Endodermal cell (in vitro differentiated cells): ENCODE results near the gene TLE2. TPM values are rescaled to one million over a fixed set of nuclear protein-coding genes. Genes with fewer than 3 reads are reported as not detected.

Experiments
- DNase-seq: peaks from one replicate; pipeline ENCODE4 v3.0.0-alpha.2; 2017
- H3K27ac ChIP-seq: 2 replicates; pipeline ENCODE4 v1.5.1; 2013; ENCODE audit warnings: mild to moderate bottlenecking, low read depth, low read length, moderate library complexity
- H3K27me3 ChIP-seq: 2 replicates; pipeline ENCODE4 v1.6.1; 2013; ENCODE audit warnings: mild to moderate bottlenecking, low read length, moderate library complexity; ENCODE audit not compliant: insufficient read depth, control insufficient read depth, poor library complexity, severe bottlenecking
- H3K36me3 ChIP-seq: 2 replicates; pipeline ENCODE4 v1.7.0; 2013; ENCODE audit warnings: mild to moderate bottlenecking, low read length, moderate library complexity; ENCODE audit not compliant: control insufficient read depth, insufficient read depth
- H3K4me1 ChIP-seq: one replicate; pipeline ENCODE4 v1.7.0; 2013; ENCODE audit warnings: low read length; ENCODE audit not compliant: control insufficient read depth, insufficient read depth
- H3K4me3 ChIP-seq: 2 replicates; pipeline ENCODE4 v1.5.1; 2013; ENCODE audit warnings: mild to moderate bottlenecking, low read length, moderate library complexity
- H3K9ac ChIP-seq: 2 replicates; pipeline ENCODE4 v1.6.1; 2013; ENCODE audit warnings: mild to moderate bottlenecking, low read length, moderate library complexity; ENCODE audit not compliant: poor library complexity, severe bottlenecking; ENCODE audit errors: extremely low read depth
- H3K9me3 ChIP-seq: 2 replicates; pipeline ENCODE4 v1.6.1; 2013; ENCODE audit warnings: mild to moderate bottlenecking, low read length, moderate library complexity; ENCODE audit not compliant: control insufficient read depth
- H3K27ac Mint-ChIP-seq: 2 replicates; pipeline ENCODE4 v1.8.0; 2020; ENCODE audit warnings: mixed read lengths
- H3K27me3 Mint-ChIP-seq: 2 replicates; pipeline ENCODE4 v1.8.0; 2021; ENCODE audit warnings: mild to moderate bottlenecking, mixed read lengths; ENCODE audit not compliant: insufficient read depth
- H3K36me3 Mint-ChIP-seq: 2 replicates; pipeline ENCODE4 v1.8.0; 2020; ENCODE audit warnings: low read depth, mixed read lengths
- H3K4me1 Mint-ChIP-seq: 2 replicates; pipeline ENCODE4 v1.8.0; 2020; ENCODE audit warnings: mixed read lengths
- H3K4me3 Mint-ChIP-seq: 2 replicates; pipeline ENCODE4 v1.8.0; 2020; ENCODE audit warnings: mild to moderate bottlenecking, moderate library complexity, mixed read lengths
- H3K9me3 Mint-ChIP-seq: 2 replicates; pipeline ENCODE4 v1.8.0; 2020; ENCODE audit warnings: mild to moderate bottlenecking, mixed read lengths
- CTCF ChIP-seq: fragments of 200-600 bp; sonication (generic); conservative IDR thresholded peaks from 2 replicates; pipeline ENCODE4 v1.5.0; 2021; ENCODE audit warnings: antibody characterized with exemption, mild to moderate bottlenecking
- WGBS, 2 experiments: methylation state at CpG; one replicate each; pipeline versions ENCODE4 v1.1.5 to v1.1.7; 2013; ENCODE audit warnings: missing lambda C conversion rate in 2 of 2, mixed read lengths in 1 of 2; ENCODE audit not compliant: insufficient coverage in 1 of 2, insufficient read length in 1 of 2; 5-methylcytosine and 5-hydroxymethylcytosine counted together
- total RNA-seq, 2 donors: library from RNA; stranded (reverse); fragmentation: NEBNext Ultra II Directional in 1 of 2; extraction: Animal tissue kit (Norgen Biotek cat#: 25700) in 1 of 2; gene quantifications; 2 replicates in 1 of 2; 3 replicates in 1 of 2; pipeline ENCODE4 v1.2.1, GENCODE V29; 2021

Gene TLE2
- total RNA-seq, 2 donors from 2014 or later, result 75.0 to 80.3 TPM

- DNase-seq, result no peak
- Histone ChIP-seq H3K4me3 (no peak overlapping the region), H3K27ac (no peak overlapping the region), H3K9me3 (no peaks in the 10 kb centered on the region), H3K9ac (no peak overlapping the region), H3K27me3 (no peaks in the 10 kb centered on the region), H3K4me1 (no peaks in the 10 kb centered on the region), H3K36me3 (peaks cover 8% of the 10 kb centered on the region)
- TF ChIP-seq CTCF, result no peak
- Mint-ChIP-seq H3K27ac (peak overlapping the region; percentile 12), H3K4me1 (peaks cover 9% of the 10 kb centered on the region), H3K27me3 (peaks cover 3% of the 10 kb centered on the region), H3K36me3 (peaks cover 9% of the 10 kb centered on the region), H3K9me3 (no peaks in the 10 kb centered on the region), H3K4me3 (no peak overlapping the region)
- 88% methylated on average over 3 of the region's 3 CpGs for WGBS, 2 experiments
Measured at GRCh38 chr19:3049089-3049488, 20.0 kb upstream of the TLE2 start.

- Histone ChIP-seq H3K9ac (no peak overlapping the region), H3K36me3 (peaks cover 5% of the 10 kb centered on the region), H3K9me3 (no peaks in the 10 kb centered on the region), H3K27me3 (no peaks in the 10 kb centered on the region), H3K27ac (no peak overlapping the region), H3K4me1 (no peaks in the 10 kb centered on the region), H3K4me3 (no peak overlapping the region)
- H3K9me3 Mint-ChIP-seq, result no peaks in the 10 kb centered on the region
- peaks cover 8% of the 10 kb centered on the region for H3K4me1 Mint-ChIP-seq
- H3K4me3 Mint-ChIP-seq, result no peak overlapping the region
- DNase-seq, result no peak
- H3K36me3 Mint-ChIP-seq, result peaks cover 8% of the 10 kb centered on the region
- TF ChIP-seq CTCF, result no peak
- WGBS, 2 experiments, result 92 to 94% methylated on average over 5 of the region's 5 CpGs
- H3K27ac Mint-ChIP-seq, result no peak overlapping the region
- H3K27me3 Mint-ChIP-seq, result peaks cover 3% of the 10 kb centered on the region
Measured at GRCh38 chr19:3048190-3048533, 19.1 kb upstream of the TLE2 start.

- no peaks in the 10 kb centered on the region for H3K4me1 ChIP-seq
- peak overlapping the region; percentile 32 for H3K9ac ChIP-seq
- no peaks in the 10 kb centered on the region for H3K9me3 Mint-ChIP-seq
- WGBS, 2 experiments, result 11 to 12% methylated on average over 23 to 28 of the region's 28 CpGs
- peaks cover 3% of the 10 kb centered on the region for H3K27me3 Mint-ChIP-seq
- peak overlapping the region; percentile 71 for H3K4me3 ChIP-seq
- H3K36me3 Mint-ChIP-seq, result peaks cover 6% of the 10 kb centered on the region
- no peak overlapping the region for H3K27ac ChIP-seq
- H3K36me3 ChIP-seq, result peaks cover 3% of the 10 kb centered on the region
- H3K4me1 Mint-ChIP-seq, result peaks cover 9% of the 10 kb centered on the region
- H3K9me3 ChIP-seq, result no peaks in the 10 kb centered on the region
- TF ChIP-seq CTCF, result no peak
- peak overlapping the region; percentile 56 for H3K4me3 Mint-ChIP-seq
- peak overlapping the region; percentile 84 for H3K27ac Mint-ChIP-seq
- peak; percentile 97 for DNase-seq
- H3K27me3 ChIP-seq, result no peaks in the 10 kb centered on the region
Measured at GRCh38 chr19:3047496-3048189, 18.6 kb upstream of the TLE2 start.
